H9 (cell line): ENCODE measurements around the gene IRAG1. TPM values are rescaled to one million over a fixed set of nuclear protein-coding genes. Genes with fewer than 3 reads are reported as not detected.

Source experiments
- DNase-seq: peaks from one replicate; pipeline ENCODE4 v3.0.0-alpha.2; 2017
- H2AFZ ChIP-seq: one replicate; pipeline ENCODE4 v1.6.1; 2013; ENCODE audit warnings: mild to moderate bottlenecking, low read length, control low read depth, moderate library complexity
- H2AK5ac ChIP-seq: 2 replicates; pipeline ENCODE4 v1.6.1; 2013; ENCODE audit warnings: low read length, control low read depth, mixed read lengths; ENCODE audit not compliant: insufficient read length
- H2BK120ac ChIP-seq: one replicate; pipeline ENCODE4 v1.6.1; 2013; ENCODE audit warnings: low read depth, mild to moderate bottlenecking, low read length, control low read depth, inconsistent platforms; ENCODE audit not compliant: poor library complexity, severe bottlenecking
- H2BK12ac ChIP-seq: 2 replicates; pipeline ENCODE4 v1.6.1; 2013; ENCODE audit warnings: low read length, control low read depth, mixed read lengths, low read depth; ENCODE audit not compliant: insufficient read length
- H2BK15ac ChIP-seq: 2 replicates; pipeline ENCODE4 v1.6.1; 2013; ENCODE audit warnings: low read depth, low read length, control low read depth
- H2BK20ac ChIP-seq: one replicate; pipeline ENCODE4 v1.6.1; 2013; ENCODE audit warnings: low read depth, mild to moderate bottlenecking, low read length, control low read depth, inconsistent platforms; ENCODE audit not compliant: poor library complexity, severe bottlenecking
- H2BK5ac ChIP-seq: 2 replicates; pipeline ENCODE4 v1.6.1; 2013; ENCODE audit warnings: low read length, control low read depth, mixed read lengths; ENCODE audit not compliant: insufficient read length
- H3K14ac ChIP-seq: 2 replicates; pipeline ENCODE4 v1.6.1; 2013; ENCODE audit warnings: low read length, control low read depth; ENCODE audit not compliant: insufficient read depth
- H3K18ac ChIP-seq: 2 replicates; pipeline ENCODE4 v1.6.1; 2013; ENCODE audit warnings: low read depth, mild to moderate bottlenecking, mixed read lengths, low read length, control low read depth; ENCODE audit not compliant: insufficient read length
- H3K23ac ChIP-seq: 2 replicates; pipeline ENCODE4 v1.6.1; 2013; ENCODE audit warnings: low read length, control low read depth, mixed read lengths, low read depth; ENCODE audit not compliant: insufficient read length
- H3K23me2 ChIP-seq: 2 replicates; pipeline ENCODE4 v1.6.1; 2013; ENCODE audit warnings: low read depth, mild to moderate bottlenecking, mixed read lengths, low read length, control low read depth; ENCODE audit not compliant: insufficient read length, poor library complexity, severe bottlenecking
- H3K27ac ChIP-seq: 2 replicates; pipeline ENCODE4 v1.5.1; 2013; ENCODE audit warnings: low read length, control low read depth, mixed read lengths, low read depth; ENCODE audit not compliant: insufficient read length
- H3K27me3 ChIP-seq: 2 replicates; pipeline ENCODE4 v1.6.1; 2013; ENCODE audit warnings: low read length, control low read depth, inconsistent platforms; ENCODE audit not compliant: insufficient read depth
- H3K4ac ChIP-seq: 2 replicates; pipeline ENCODE4 v1.6.1; 2013; ENCODE audit warnings: low read depth, mild to moderate bottlenecking, control low read depth, inconsistent platforms, low read length, moderate library complexity
- H3K4me1 ChIP-seq: 2 replicates; pipeline ENCODE4 v1.6.1; 2013; ENCODE audit warnings: low read length, control low read depth, inconsistent platforms; ENCODE audit not compliant: insufficient read depth
- H3K4me2 ChIP-seq: 2 replicates; pipeline ENCODE4 v1.6.1; 2013; ENCODE audit warnings: low read length, control low read depth, mixed read lengths; ENCODE audit not compliant: insufficient read length, insufficient read depth
- H3K56ac ChIP-seq: 2 replicates; pipeline ENCODE4 v1.6.1; 2013; ENCODE audit warnings: low read depth, mild to moderate bottlenecking, mixed read lengths, low read length, control low read depth; ENCODE audit not compliant: insufficient read length
- H3K79me1 ChIP-seq: 2 replicates; pipeline ENCODE4 v1.6.1; 2013; ENCODE audit warnings: low read depth, mild to moderate bottlenecking, moderate library complexity, low read length, control low read depth, inconsistent platforms; ENCODE audit not compliant: insufficient read depth, poor library complexity, severe bottlenecking
- H3K79me2 ChIP-seq: 2 replicates; pipeline ENCODE4 v1.6.1; 2013; ENCODE audit warnings: low read length, control low read depth, inconsistent platforms; ENCODE audit not compliant: insufficient read depth
- H3K9ac ChIP-seq: 2 replicates; pipeline ENCODE4 v1.6.1; 2013; ENCODE audit warnings: low read length, control low read depth, mixed read lengths; ENCODE audit not compliant: insufficient read length; ENCODE audit errors: extremely low read depth
- H3K9me3 ChIP-seq: one replicate; pipeline ENCODE4 v1.6.1; 2013; ENCODE audit warnings: low read depth, low read length, inconsistent platforms; ENCODE audit not compliant: control insufficient read depth
- H3T11ph ChIP-seq: one replicate; pipeline ENCODE4 v1.6.1; 2013; ENCODE audit warnings: mild to moderate bottlenecking, low read length, control low read depth, inconsistent platforms
- H4K20me1 ChIP-seq: one replicate; pipeline ENCODE4 v1.6.1; 2013; ENCODE audit not compliant: control insufficient read depth, insufficient read length, insufficient read depth
- H4K5ac ChIP-seq: 2 replicates; pipeline ENCODE4 v1.6.1; 2013; ENCODE audit warnings: low read depth, mild to moderate bottlenecking, mixed read lengths, low read length, control low read depth; ENCODE audit not compliant: insufficient read length
- H4K8ac ChIP-seq: replicated peaks from 2 replicates; pipeline ENCODE4 v1.6.1; 2013; ENCODE audit warnings: low read length, control low read depth, mixed read lengths, low read depth; ENCODE audit not compliant: insufficient read length
- H4K91ac ChIP-seq: 2 replicates; pipeline ENCODE4 v1.6.1; 2013; ENCODE audit warnings: low read depth, mild to moderate bottlenecking, moderate library complexity, mixed read lengths, low read length, control low read depth; ENCODE audit not compliant: insufficient read length
- H3K27ac Mint-ChIP-seq, 3 experiments: 2 replicates in 2 of 3; 3 replicates in 1 of 3; pipeline ENCODE4 v1.8.0; 2020 to 2021; ENCODE audit warnings: mixed read lengths in 3 of 3, mild to moderate bottlenecking in 1 of 3, moderate library complexity in 1 of 3
- H3K27me3 Mint-ChIP-seq: 2 replicates; pipeline ENCODE4 v1.8.0; 2021; ENCODE audit warnings: low read depth, mild to moderate bottlenecking, moderate library complexity, mixed read lengths
- H3K36me3 Mint-ChIP-seq, 3 experiments: 2 replicates in 2 of 3; 3 replicates in 1 of 3; pipeline ENCODE4 v1.8.0; 2020 to 2021; ENCODE audit warnings: low read depth in 3 of 3, mixed read lengths in 3 of 3; ENCODE audit not compliant: insufficient read depth in 1 of 3
- H3K4me1 Mint-ChIP-seq, 2 experiments: 2 replicates each; pipeline ENCODE4 v1.8.0; 2020; ENCODE audit warnings: mixed read lengths in 2 of 2
- H3K4me3 Mint-ChIP-seq, 2 experiments: 2 replicates in 1 of 2; 3 replicates in 1 of 2; pipeline ENCODE4 v1.8.0; 2020 to 2021; ENCODE audit warnings: mild to moderate bottlenecking in 2 of 2, mixed read lengths in 2 of 2, moderate library complexity in 1 of 2
- H3K9me3 Mint-ChIP-seq, 2 experiments: 2 replicates in 1 of 2; 3 replicates in 1 of 2; pipeline ENCODE4 v1.8.0; 2020; ENCODE audit warnings: mild to moderate bottlenecking in 2 of 2, mixed read lengths in 2 of 2, moderate library complexity in 1 of 2
- CTCF ChIP-seq: fragments of 200-600 bp; sonication (generic); conservative IDR thresholded peaks from 3 replicates; pipeline ENCODE4 v1.8.0; 2021; ENCODE audit warnings: antibody characterized with exemption, mild to moderate bottlenecking
- WGBS: extraction: QIAGEN DNeasy Blood & Tissue Kit; methylation state at CpG from one replicate; pipeline ENCODE4 v1.1.7; 2013; ENCODE audit warnings: missing lambda C conversion rate, low lambda C conversion rate, mixed read lengths; ENCODE audit not compliant: insufficient read length; ENCODE audit errors: extremely low coverage; 5-methylcytosine and 5-hydroxymethylcytosine counted together
- total RNA-seq: library from RNA; stranded (reverse); gene quantifications from 2 replicates; pipeline ENCODE4 v1.2.1, GENCODE V29; 2021

The IRAG1 gene
- total RNA-seq, 1 experiment from 2014 or later = 2.4 TPM

- Histone ChIP-seq H2BK20ac (no peak overlapping the region), H2BK12ac (no peak overlapping the region), H3K27ac (no peak overlapping the region), H3K79me1 (no peaks in the 10 kb centered on the region), H3K23me2 (no peaks in the 10 kb centered on the region), H4K5ac (no peak overlapping the region), H3K79me2 (no peaks in the 10 kb centered on the region), H3K18ac (no peak overlapping the region), H4K91ac (no peak overlapping the region), H4K8ac (no peak overlapping the region), H4K20me1 (no peaks in the 10 kb centered on the region), H3K27me3 (no peaks in the 10 kb centered on the region), H2BK120ac (no peak overlapping the region), H3K23ac (no peak overlapping the region), H3K4me2 (no peak overlapping the region), H2BK5ac (no peak overlapping the region), H3T11ph (no peak overlapping the region), H2AFZ (no peak overlapping the region), H3K9ac (no peak overlapping the region), H3K4ac (no peak overlapping the region), H2BK15ac (no peak overlapping the region), H3K9me3 (no peaks in the 10 kb centered on the region), H3K14ac (no peak overlapping the region), H3K4me1 (no peaks in the 10 kb centered on the region), H3K56ac (no peak overlapping the region), H2AK5ac (no peak overlapping the region)
- DNase-seq = no peak
- WGBS = no CpG with 5 or more reads among the region's 1 CpG
- Mint-ChIP-seq H3K27me3 (no peaks in the 10 kb centered on the region), H3K36me3 (no peaks in the 10 kb centered on the region; a peak in 1 of 7 replicates), H3K4me1 (peaks cover 28 to 30% of the 10 kb centered on the region in 2 experiments), H3K27ac (no peak overlapping the region), H3K4me3 (no peak overlapping the region), H3K9me3 (no peaks in the 10 kb centered on the region)
- TF ChIP-seq CTCF = no peak
Observed at GRCh38 chr11:10654811-10655150, 38.8 kb downstream of the IRAG1 start.
